Measurements from ENCODE around the gene TBC1D22A.

TBC1D22A gene

DNA sequence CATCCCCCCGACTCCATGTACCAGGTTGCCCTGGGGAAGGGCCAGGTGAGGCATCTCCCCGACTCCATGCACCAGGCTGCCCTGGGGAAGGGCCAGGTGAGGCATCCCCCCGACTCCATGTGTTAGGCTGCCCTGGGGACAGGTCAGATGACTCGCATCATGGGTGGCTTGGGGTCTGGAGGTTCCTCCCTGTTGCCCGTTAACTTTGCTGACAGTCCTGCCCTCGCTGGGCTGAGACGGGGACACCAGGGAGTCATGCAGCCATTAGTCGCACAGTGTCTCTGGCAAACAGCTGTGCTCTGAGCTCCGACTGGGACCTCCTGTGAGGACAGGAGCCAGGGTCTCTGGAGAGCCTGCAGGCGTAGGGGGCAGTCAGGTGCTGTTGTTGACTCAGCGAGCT, 336.1 kb downstream of the TBC1D22A start:
- H3K4me3 ChIP-seq (ENCODE audit: low read length) = no peak overlapping the region
- no peak for TF ChIP-seq ZNF274 (IDR thresholded peaks at IDR 0.05; ENCODE audit: low read depth, low read length)

DNA sequence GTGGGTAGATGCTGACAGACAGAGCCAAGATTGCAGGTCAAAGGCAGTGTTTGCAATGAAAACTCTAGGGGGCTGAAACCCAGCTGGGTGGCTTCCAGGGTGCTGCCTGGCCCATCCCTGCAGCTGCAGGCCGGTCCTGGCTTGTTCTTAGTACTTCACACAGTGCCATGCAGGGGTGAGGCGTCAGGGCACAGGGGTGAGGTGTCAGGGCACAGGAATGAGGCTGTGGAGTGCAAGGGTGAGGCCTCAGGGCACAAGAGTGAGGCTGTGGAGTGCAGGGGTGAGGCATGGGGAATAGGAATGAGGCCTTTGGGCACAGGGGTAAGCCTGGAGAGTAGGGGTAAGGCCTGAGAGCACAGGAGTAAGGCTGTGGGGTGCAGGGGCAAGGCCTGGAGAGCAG, 337.6 kb downstream of the TBC1D22A start:
- no peak overlapping the region for H3K4me3 ChIP-seq (ENCODE audit: low read length)
- no peak for TF ChIP-seq ZNF274 (IDR thresholded peaks at IDR 0.05; ENCODE audit: low read depth, low read length)

DNA sequence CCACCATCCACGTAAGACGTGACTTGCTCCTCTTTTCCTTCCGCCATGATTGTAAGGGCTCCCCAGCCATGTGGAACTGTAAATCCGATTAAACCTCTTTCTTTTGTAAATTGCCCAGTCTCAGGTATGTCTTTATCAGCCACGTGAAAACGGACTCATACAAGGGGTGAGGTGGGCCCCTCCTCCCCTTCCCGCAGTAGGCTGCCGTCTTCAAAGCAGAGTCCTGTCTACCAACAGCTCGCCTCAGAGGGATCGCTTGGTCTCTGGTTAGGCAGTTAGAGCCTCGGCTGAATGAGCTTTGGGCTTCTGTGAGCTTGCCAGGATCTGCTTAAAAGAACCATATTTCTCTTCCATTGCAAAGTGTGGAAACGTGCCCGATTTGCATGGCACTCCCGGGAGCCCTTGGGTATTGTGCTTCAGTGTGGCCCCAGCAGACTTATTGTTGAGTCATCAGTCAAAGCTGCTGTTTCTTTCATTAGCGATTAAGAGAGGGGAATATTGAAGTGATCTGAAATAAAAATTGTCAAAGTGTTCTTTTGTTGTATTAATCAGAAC, 338.3 kb downstream of the TBC1D22A start:
- no peak overlapping the region for H3K4me3 ChIP-seq (ENCODE audit: low read length)
- no peak for TF ChIP-seq ZNF274 (IDR thresholded peaks at IDR 0.05; ENCODE audit: low read depth, low read length)

DNA sequence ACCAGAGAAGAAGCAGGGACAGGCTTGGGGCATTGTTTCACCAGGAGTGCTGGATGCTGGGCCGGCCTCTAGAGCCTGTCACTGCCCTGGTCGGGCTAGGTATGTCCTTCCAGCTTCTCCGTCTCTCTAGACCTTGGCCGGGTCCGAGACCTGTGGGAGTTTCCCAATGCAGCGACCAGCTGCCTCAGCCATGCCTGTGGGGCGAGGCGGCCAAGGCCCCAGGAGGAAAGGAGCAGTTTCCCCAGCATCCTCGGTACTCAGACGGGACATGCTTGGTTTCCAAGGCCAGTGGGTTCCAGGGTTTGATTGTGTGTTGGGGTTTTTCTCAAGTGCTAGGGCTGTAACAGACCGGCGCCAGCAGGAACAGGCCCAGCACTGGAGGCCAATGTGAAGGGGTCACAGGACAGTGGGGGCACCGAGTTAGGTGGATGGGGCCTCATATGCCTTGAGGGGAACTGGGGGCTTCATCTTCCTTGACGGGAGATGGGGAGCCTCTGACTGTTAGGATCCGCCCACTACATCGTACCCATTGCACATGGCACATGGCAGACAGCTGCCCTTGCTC, 339.0 kb downstream of the TBC1D22A start:
- H3K4me3 ChIP-seq (ENCODE audit: low read length) = no peak overlapping the region
- TF ChIP-seq ZNF274 (IDR thresholded peaks at IDR 0.05; ENCODE audit: low read depth, low read length) = no peak

- H3K4me3 ChIP-seq (ENCODE audit: low read length) = no peak overlapping the region
- no peak for TF ChIP-seq ZNF274 (IDR thresholded peaks at IDR 0.05; ENCODE audit: low read depth, low read length)
These were observed 339.6 kb downstream of the TBC1D22A start for GRCh38 chr22:47102081-47102480.

- no peak for TF ChIP-seq ZNF274 (IDR thresholded peaks at IDR 0.05; ENCODE audit: low read depth, low read length)
- H3K4me3 ChIP-seq (ENCODE audit: low read length) = no peak overlapping the region
These were observed 340.2 kb downstream of the TBC1D22A start for GRCh38 chr22:47102648-47103047.

- H3K4me3 ChIP-seq (ENCODE audit: low read length) = no peak overlapping the region
- no peak for TF ChIP-seq ZNF274 (IDR thresholded peaks at IDR 0.05; ENCODE audit: low read depth, low read length)
These were observed 342.6 kb downstream of the TBC1D22A start for GRCh38 chr22:47105085-47105484.

DNA sequence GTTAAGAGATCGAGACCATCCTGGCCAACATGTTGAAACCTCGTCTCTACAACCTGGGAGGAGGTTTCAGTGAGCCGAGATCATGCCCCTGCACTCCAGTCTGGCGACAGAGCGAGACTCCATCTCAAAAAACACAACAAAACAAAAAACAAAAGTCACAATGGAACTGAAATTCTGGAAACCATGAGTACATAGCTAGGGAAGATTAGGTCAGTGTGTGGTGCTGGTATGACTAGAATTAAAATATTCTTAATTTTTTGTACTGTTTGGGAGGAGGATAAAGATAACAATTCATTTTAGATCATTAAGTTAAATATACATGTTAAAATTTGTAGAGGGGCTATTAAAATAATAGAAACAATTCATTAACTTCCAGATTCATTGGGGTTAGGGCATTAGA, 344.4 kb downstream of the TBC1D22A start:
- TF ChIP-seq ZNF274 (IDR thresholded peaks at IDR 0.05; ENCODE audit: low read depth, low read length) = no peak
- no peak overlapping the region for H3K4me3 ChIP-seq (ENCODE audit: low read length)

GRCh38 chr22:47107431-47107830, 345.0 kb downstream of the TBC1D22A start:
- TF ChIP-seq ZNF274 (IDR thresholded peaks at IDR 0.05; ENCODE audit: low read depth, low read length) = no peak
- H3K4me3 ChIP-seq (ENCODE audit: low read length) = no peak overlapping the region

DNA sequence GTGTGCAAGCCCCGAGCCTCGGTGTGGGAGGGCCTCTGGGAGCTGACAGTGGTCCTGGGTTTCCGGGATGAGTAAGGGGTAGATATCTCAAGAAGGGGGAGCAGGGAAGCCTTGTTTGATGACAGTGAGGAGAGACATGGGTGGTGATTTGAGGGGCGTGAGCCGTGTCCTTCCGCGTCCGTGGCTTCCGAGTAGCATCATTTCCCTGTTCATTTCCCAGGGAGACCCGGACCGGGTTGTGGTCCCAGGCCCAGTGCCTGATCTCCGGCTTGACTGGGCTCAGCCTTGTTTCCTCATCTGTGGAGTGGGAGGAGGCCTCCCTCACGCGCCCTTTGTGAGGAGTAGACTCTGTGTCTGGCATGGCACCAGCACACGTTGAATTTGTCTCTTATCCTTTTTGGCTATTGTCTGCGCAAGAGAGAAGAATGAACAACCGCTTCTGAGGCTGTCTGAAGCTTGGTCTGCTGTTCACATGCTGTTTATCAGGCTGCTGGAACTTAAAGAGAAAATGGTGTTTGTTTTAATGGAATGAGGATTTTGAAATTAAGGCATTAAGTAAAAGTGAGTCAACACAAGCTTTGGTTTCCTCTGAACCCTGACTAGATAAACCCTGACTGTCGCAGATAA, 348.5 kb downstream of the TBC1D22A start:
- no peak overlapping the region for H3K4me3 ChIP-seq (ENCODE audit: low read length)

GRCh38 chr22:47111626-47112581, 349.5 kb downstream of the TBC1D22A start:
- no peak overlapping the region for H3K4me3 ChIP-seq (ENCODE audit: low read length)
- TF ChIP-seq ZNF274 (IDR thresholded peaks at IDR 0.05; ENCODE audit: low read depth, low read length) = no peak

More for the DNA sequence above, 348.5 kb downstream of the TBC1D22A start:
- no peak for TF ChIP-seq ZNF274 (IDR thresholded peaks at IDR 0.05; ENCODE audit: low read depth, low read length)

DNA sequence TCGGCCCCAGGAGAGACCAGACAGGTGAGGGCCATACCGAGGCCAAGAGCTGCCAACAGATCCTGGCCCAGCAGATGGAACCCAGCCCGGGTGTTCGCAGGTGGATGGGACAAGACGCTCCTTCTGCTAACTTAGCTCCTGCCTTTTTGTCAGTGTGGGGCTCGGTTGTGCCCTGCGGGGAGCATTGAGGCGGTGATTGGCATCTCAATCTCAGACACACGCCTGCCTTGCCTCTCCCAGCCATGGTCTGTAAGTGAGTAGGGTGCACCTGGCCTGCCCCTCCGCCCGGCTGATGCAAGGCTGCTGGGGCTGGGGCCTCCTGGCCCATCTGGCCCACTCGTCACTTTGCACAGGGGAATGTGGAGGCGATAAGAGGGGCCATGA, 350.1 kb downstream of the TBC1D22A start:
- no peak overlapping the region for H3K4me3 ChIP-seq (ENCODE audit: low read length)
- no peak for TF ChIP-seq ZNF274 (IDR thresholded peaks at IDR 0.05; ENCODE audit: low read depth, low read length)

- no peak overlapping the region for H3K4me3 ChIP-seq (ENCODE audit: low read length)
These were observed 350.8 kb downstream of the TBC1D22A start for GRCh38 chr22:47112994-47113852.

More at GRCh38 chr22:47112994-47113852, 350.8 kb downstream of the TBC1D22A start:
- TF ChIP-seq ZNF274 (IDR thresholded peaks at IDR 0.05; ENCODE audit: low read depth, low read length) = no peak
